GM12892 (cell line): Measurements from ENCODE around the gene USP10.

ENCODE experiments used
- POLR2A ChIP-seq: IDR thresholded peaks from 2 replicates; pipeline ENCODE4 v1.6.1; 2011; ENCODE audit warnings: low read depth, low read length, control low read depth
- POLR2AphosphoS5 ChIP-seq: IDR thresholded peaks from 2 replicates; pipeline ENCODE4 v1.6.1; 2011; ENCODE audit warnings: low read depth, low read length, control low read depth

DNA sequence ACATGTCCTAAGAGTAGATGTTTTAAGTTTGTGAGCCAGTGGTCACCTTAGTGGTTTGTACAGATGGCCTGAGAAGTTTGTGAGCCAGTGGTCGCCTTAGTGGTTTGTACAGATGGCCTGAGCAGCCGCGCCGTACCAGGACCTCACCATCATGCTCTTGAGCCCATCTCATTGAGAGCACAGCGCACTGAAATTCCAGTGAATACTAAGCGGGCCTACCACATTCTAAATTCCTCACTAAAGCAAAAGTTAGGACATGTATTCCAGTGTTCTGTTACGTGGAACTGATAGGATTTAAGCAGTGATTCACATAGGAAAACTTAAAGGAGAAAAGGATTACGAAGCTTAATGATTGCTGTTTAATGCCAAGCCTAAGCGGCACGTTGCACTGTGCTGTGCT lies 3.9 kb downstream of the USP10 start:
- TF ChIP-seq POLR2A, result no peak
- TF ChIP-seq POLR2AphosphoS5, result no peak
